HCT116 (cell line): ENCODE measurements around the gene HSD17B7.

Source experiments
- CTCF ChIP-seq, 3 experiments: fragments of 200-600 bp in 1 of 3; sonication (generic) in 1 of 3; IDR thresholded peaks in 2 of 3; conservative IDR thresholded peaks in 1 of 3; 2 replicates each; pipeline ENCODE4 v1.5.1; 2012 to 2017; ENCODE audit warnings: low read depth in 2 of 3, low read length in 2 of 3, antibody characterized with exemption in 1 of 3, borderline replicate concordance in 1 of 3, control low read depth in 1 of 3, mild to moderate bottlenecking in 1 of 3, mixed read lengths in 1 of 3, mixed run types in 1 of 3, moderate library complexity in 1 of 3; ENCODE audit not compliant: insufficient read depth in 1 of 3
- POLR2A ChIP-seq: IDR thresholded peaks from 2 replicates; pipeline ENCODE4 v1.7.0; 2011; ENCODE audit warnings: borderline replicate concordance; ENCODE audit not compliant: insufficient read depth, insufficient read length; ENCODE audit errors: extremely low read depth
- RAD21 ChIP-seq: IDR thresholded peaks from 2 replicates; pipeline ENCODE4 v1.6.1; 2012; ENCODE audit warnings: low read depth, mild to moderate bottlenecking
- SRF ChIP-seq: IDR thresholded peaks from 2 replicates; pipeline ENCODE4 v1.6.1; 2012; ENCODE audit warnings: low read depth
- ZBTB33 ChIP-seq: IDR thresholded peaks from 2 replicates; pipeline ENCODE4 v1.6.1; 2011; ENCODE audit warnings: mild to moderate bottlenecking, low read length, moderate library complexity; ENCODE audit not compliant: insufficient replicate concordance; ENCODE audit errors: extremely low read depth
- TF ChIP-seq, protein P1 (sequence below): IDR thresholded peaks from 2 replicates; pipeline ENCODE4 v1.6.1; 2012

DNA sequence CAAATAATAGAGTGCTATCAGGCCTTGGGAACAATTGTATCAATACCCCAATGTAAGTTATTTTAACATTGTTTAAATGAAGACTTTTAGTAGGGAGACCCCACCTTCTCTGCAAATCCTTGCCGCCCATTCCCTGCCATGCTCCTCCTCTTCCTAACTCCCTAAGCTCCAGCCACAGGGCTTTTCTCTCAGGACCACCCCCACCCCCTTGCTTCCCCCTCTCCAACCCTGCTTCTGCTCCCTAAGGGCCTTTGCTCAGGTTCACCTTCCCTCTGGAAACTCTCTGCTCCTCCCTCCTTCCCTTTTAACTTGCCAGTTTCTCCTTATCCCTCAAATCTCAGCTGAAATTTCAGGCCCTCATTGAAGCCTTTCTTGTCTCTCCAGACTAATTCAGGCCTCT is 53.7 kb downstream of the HSD17B7 start:
- TF ChIP-seq ZBTB33 (no peak), RAD21 (no peak), POLR2A (no peak), CTCF (IDR thresholded peaks at IDR 0.05 in 2 of 3, conservative IDR thresholded peaks at IDR 0.05 in 1 of 3; ENCODE audit: borderline replicate concordance in 1 of 3, insufficient read depth in 1 of 3, low read depth in 2 of 3, low read length in 2 of 3) (no peak), SRF (no peak)
- TF ChIP-seq, protein P1, sequence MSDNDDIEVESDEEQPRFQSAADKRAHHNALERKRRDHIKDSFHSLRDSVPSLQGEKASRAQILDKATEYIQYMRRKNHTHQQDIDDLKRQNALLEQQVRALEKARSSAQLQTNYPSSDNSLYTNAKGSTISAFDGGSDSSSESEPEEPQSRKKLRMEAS: no peak
